Endothelial cell of umbilical vein (primary cell): ENCODE data around the gene C9orf78. TPM values are rescaled to one million over a fixed set of nuclear protein-coding genes. Genes with fewer than 3 reads are reported as not detected.

Source experiments
- BruUV-seq: library from RNA; stranded (reverse); fragments of 400-500 nt; replicated peaks from 2 replicates; lab custom pipeline; 2021; lab: Mats Ljungman, UMichigan
- CTCF ChIA-PET: fragments of 300-600, 350-600 bp; sonication (Branson Sonifier 250); formaldehyde crosslinking; loops from one replicate; lab custom pipeline; 2021; ENCODE audit warnings: antibody characterized with exemption, inconsistent platforms; lab: Charles Lee
- POLR2A ChIA-PET: fragments of 300-600, 350-600 bp; sonication (Branson Sonifier 250); formaldehyde crosslinking; loops from one replicate; lab custom pipeline; 2021; ENCODE audit warnings: antibody characterized with exemption, inconsistent platforms; lab: Charles Lee
- DNase-seq: peaks from one replicate; pipeline ENCODE4 v3.0.0-alpha.2; 2011; ENCODE audit warnings: low read depth, low spot score
- FAIRE-seq: peaks from 2 replicates; lab custom pipeline; 2011; peaks lifted over from hg19 to GRCh38; lab: Jason Lieb, UNC
- H2AFZ ChIP-seq: 2 replicates; pipeline ENCODE4 v1.6.0; 2012; ENCODE audit warnings: low read depth, low read length, control low read depth, inconsistent platforms
- H3K27ac ChIP-seq: 2 replicates; pipeline ENCODE4 v1.5.1; 2011; ENCODE audit warnings: low read depth, mild to moderate bottlenecking, control low read depth, low read length, moderate library complexity; ENCODE audit not compliant: insufficient read depth
- H3K27me3 ChIP-seq, 2 experiments: 2 replicates each; pipeline versions ENCODE4 v1.6.0 to v1.6.1; 2011; ENCODE audit warnings: low read length in 2 of 2, mixed read lengths in 1 of 2; ENCODE audit not compliant: control insufficient read depth in 2 of 2, insufficient read depth in 2 of 2
- H3K36me3 ChIP-seq, 2 experiments: 2 replicates in 1 of 2; 3 replicates in 1 of 2; pipeline ENCODE4 v1.5.1; 2011; ENCODE audit warnings: low read length in 2 of 2, mild to moderate bottlenecking in 1 of 2, moderate library complexity in 1 of 2; ENCODE audit not compliant: control insufficient read depth in 2 of 2, insufficient read depth in 2 of 2; ENCODE audit errors: extremely low read depth in 1 of 2
- H3K4me1 ChIP-seq: 3 replicates; pipeline ENCODE4 v1.5.1; 2011; ENCODE audit warnings: mild to moderate bottlenecking, low read length; ENCODE audit not compliant: control insufficient read depth, insufficient read depth; ENCODE audit errors: extremely low read depth
- H3K4me2 ChIP-seq: 2 replicates; pipeline ENCODE4 v1.6.1; 2011; ENCODE audit warnings: low read length, control low read depth, mixed read lengths; ENCODE audit not compliant: insufficient read depth
- H3K4me3 ChIP-seq, 3 experiments: fragments of 200-600 bp in 1 of 3; sonication (generic), shearing (Covaris generic) in 1 of 3; replicated peaks in 1 of 3; 2 replicates each; pipeline ENCODE4 v1.5.1; 2011 to 2016; ENCODE audit warnings: control low read depth in 3 of 3, low read length in 3 of 3, mild to moderate bottlenecking in 2 of 3, inconsistent platforms in 1 of 3, low read depth in 1 of 3, moderate library complexity in 1 of 3; ENCODE audit not compliant: insufficient read depth in 1 of 3
- H3K79me2 ChIP-seq: 2 replicates; pipeline ENCODE4 v1.6.0; 2012; ENCODE audit warnings: low read length, inconsistent platforms; ENCODE audit not compliant: control insufficient read depth, insufficient read depth
- H3K9ac ChIP-seq: replicated peaks from 2 replicates; pipeline ENCODE3; 2011; ENCODE audit warnings: low read length, control low read depth; ENCODE audit not compliant: insufficient read depth; ENCODE audit errors: extremely low read depth
- H3K9me1 ChIP-seq: replicated peaks from 3 replicates; pipeline ENCODE4 v1.6.0; 2011; ENCODE audit warnings: mild to moderate bottlenecking, low read length; ENCODE audit not compliant: control insufficient read depth, insufficient read depth; ENCODE audit errors: extremely low read depth
- H3K9me3 ChIP-seq: replicated peaks from 2 replicates; pipeline ENCODE4 v1.5.1; 2012; ENCODE audit warnings: low read length, inconsistent platforms; ENCODE audit not compliant: control insufficient read depth, insufficient read depth
- H4K20me1 ChIP-seq: replicated peaks from 2 replicates; pipeline ENCODE3; 2011; ENCODE audit warnings: mild to moderate bottlenecking, low read length; ENCODE audit not compliant: control insufficient read depth, insufficient read depth; ENCODE audit errors: extremely low read depth
- CTCF ChIP-seq, 2 donors: IDR thresholded peaks; 1 replicate in 1 of 2; 2 replicates in 1 of 2; pipeline ENCODE4 v1.5.1; 2011; ENCODE audit warnings: low read length in 2 of 2, mild to moderate bottlenecking in 2 of 2, moderate library complexity in 2 of 2, control low read depth in 1 of 2, inconsistent platforms in 1 of 2, low read depth in 1 of 2; ENCODE audit not compliant: insufficient read depth in 1 of 2; ENCODE audit errors: extremely low read depth in 1 of 2
- EZH2 ChIP-seq: IDR thresholded peaks from 2 replicates; pipeline ENCODE4 v1.6.1; 2012; ENCODE audit warnings: borderline replicate concordance, low read depth, mild to moderate bottlenecking, moderate library complexity, low read length, inconsistent platforms; ENCODE audit not compliant: severe bottlenecking
- FOS ChIP-seq: IDR thresholded peaks from 2 replicates; pipeline ENCODE4 v1.6.1; 2011; ENCODE audit warnings: mild to moderate bottlenecking, low read length, moderate library complexity, borderline replicate concordance; ENCODE audit not compliant: insufficient read depth
- GATA2 ChIP-seq: IDR thresholded peaks from 2 replicates; pipeline ENCODE4 v1.7.0; 2011; ENCODE audit warnings: low read depth, mild to moderate bottlenecking, moderate library complexity, mixed read lengths, low read length; ENCODE audit not compliant: insufficient read length, insufficient read depth
- JUN ChIP-seq: IDR thresholded peaks from 2 replicates; pipeline ENCODE4 v1.6.1; 2011; ENCODE audit warnings: borderline replicate concordance, low read depth; ENCODE audit not compliant: insufficient read length, insufficient read depth
- MAX ChIP-seq: IDR thresholded peaks from 2 replicates; pipeline ENCODE4 v1.6.1; 2011; ENCODE audit not compliant: insufficient read depth, insufficient read length
- MYC ChIP-seq: IDR thresholded peaks from one replicate; pipeline ENCODE4 v1.6.1; 2011; ENCODE audit warnings: mild to moderate bottlenecking, low read depth, low read length
- POLR2A ChIP-seq: IDR thresholded peaks from 2 replicates; pipeline ENCODE4 v1.6.1; 2012; ENCODE audit warnings: low read depth, mild to moderate bottlenecking, control low read depth, low read length
- POLR2AphosphoS5 ChIP-seq: IDR thresholded peaks from 2 replicates; pipeline ENCODE4 v1.6.1; 2012; ENCODE audit warnings: low read depth, mild to moderate bottlenecking, control low read depth, low read length, moderate library complexity; ENCODE audit not compliant: insufficient read depth
- dilution Hi-C: fragments of 300-500 bp; cut with MboI; formaldehyde crosslinking; loops from one replicate; pipeline ENCODE4 v1.15.0; 2019; ENCODE audit warnings: low sequenced_read_pairs; ENCODE audit not compliant: extremely low pct_ligation_motif_present
- intact Hi-C: fragments of 100-400 bp; cut with micrococcal nuclease; formaldehyde crosslinking; loops from one replicate; pipeline ENCODE4 v1.10.0; 2022
- polyA plus RNA-seq, 4 experiments: library from polyadenylated mRNA; depleted of rRNA in 3 of 4; stranded (reverse) in 3 of 4; unstranded in 1 of 4; fragments of >200 nt; gene quantifications; 2 replicates each; pipeline versions ENCODE4 v1.2.1 to v1.2.3, GENCODE V29; 2011 to 2012; ENCODE audit warnings: missing spikeins in 1 of 4
- total RNA-seq: library from RNA; stranded (reverse); gene quantifications from 2 replicates; pipeline ENCODE4 v1.2.3, GENCODE V29; 2021

The C9orf78 gene
- total and polyA plus RNA-seq, 2 donors (not counting 3 experiments of a cell fraction or from before 2014, with no cell fraction given): 17.9 to 34.6 TPM

DNA sequence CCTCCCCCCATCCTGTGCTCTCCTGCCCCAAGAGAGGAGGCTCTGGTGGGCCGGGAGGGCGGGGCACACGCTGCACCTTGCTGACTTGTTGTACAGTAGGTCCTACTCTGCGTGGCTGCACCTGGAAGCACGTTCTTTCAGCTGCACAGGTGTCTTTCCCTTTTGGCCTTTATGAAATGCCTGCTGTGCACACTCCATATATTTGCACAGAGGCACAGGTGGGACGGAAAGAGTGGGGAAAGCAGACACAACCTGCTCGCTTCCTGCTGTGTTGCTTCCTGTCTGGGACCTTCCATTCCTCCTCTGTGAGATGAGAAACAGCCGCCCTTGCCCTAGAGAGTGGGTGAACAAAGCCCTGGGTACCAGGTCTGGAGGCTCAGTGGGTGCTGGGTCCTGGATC lies 5.0 kb upstream of the C9orf78 start:
- Histone ChIP-seq H3K27ac (no peak overlapping the region), H4K20me1 (no peaks in the 10 kb centered on the region), H3K9ac (no peak overlapping the region), H3K9me1 (no peaks in the 10 kb centered on the region), H2AFZ (no peak overlapping the region), H3K27me3 (no peaks in the 10 kb centered on the region), H3K9me3 (no peaks in the 10 kb centered on the region), H3K4me2 (no peak overlapping the region), H3K4me1 (peaks cover 12% of the 10 kb centered on the region), H3K36me3 (no peaks in the 10 kb centered on the region), H3K79me2 (no peaks in the 10 kb centered on the region), H3K4me3 (no peak overlapping the region)
- no peak for TF ChIP-seq POLR2A
- TF ChIP-seq FOS: no peak
- TF ChIP-seq MAX: no peak
- TF ChIP-seq EZH2: no peak
- TF ChIP-seq POLR2AphosphoS5: no peak
- dilution Hi-C loops: no loop called here
- no peak for DNase-seq
- POLR2A ChIA-PET: no interaction called here
- intact Hi-C loops: no loop called here
- BruUV-seq: no TSS peak
- no peak for FAIRE-seq
- CTCF ChIA-PET: no interaction called here

GRCh38 chr9:129839324-129840023 lies 4.4 kb upstream of the C9orf78 start:
- BruUV-seq: no TSS peak
- POLR2A ChIA-PET: no interaction called here
- no peak for FAIRE-seq

More at GRCh38 chr9:129839324-129840023, 4.4 kb upstream of the C9orf78 start:
- no peak for DNase-seq
- Histone ChIP-seq H3K9me1 (no peaks in the 10 kb centered on the region), H3K27ac (no peak overlapping the region), H3K79me2 (peaks cover 4% of the 10 kb centered on the region), H3K9ac (no peak overlapping the region), H3K27me3 (no peaks in the 10 kb centered on the region), H3K36me3 (no peaks in the 10 kb centered on the region), H2AFZ (no peak overlapping the region), H4K20me1 (no peaks in the 10 kb centered on the region), H3K9me3 (no peaks in the 10 kb centered on the region), H3K4me3 (no peak overlapping the region), H3K4me1 (peaks cover 12% of the 10 kb centered on the region), H3K4me2 (no peak overlapping the region)
- dilution Hi-C loops: no loop called here
- CTCF ChIA-PET: interaction anchor here (0.9 kb wide), 3 partner anchors 9 to 197 kb away, joined by 3 to 5 read pairs (median 3); partner anchors contain the start of gene ASB6
- intact Hi-C loops: loop anchor here (5.0 kb wide), 1 partner anchor 258 kb away; no protein-coding TSS in a partner anchor
- no peak for TF ChIP-seq CTCF (IDR thresholded peaks at IDR 0.05; ENCODE audit: extremely low read depth in 1 of 2, insufficient read depth in 1 of 2, low read depth in 1 of 2, low read length in 2 of 2)
- TF ChIP-seq JUN: no peak
- no peak for TF ChIP-seq POLR2AphosphoS5
- no peak for TF ChIP-seq MAX
- no peak for TF ChIP-seq POLR2A
- TF ChIP-seq FOS: no peak
- TF ChIP-seq EZH2: no peak
- no peak for TF ChIP-seq GATA2
- TF ChIP-seq MYC: no peak
